Ishikawa (cell line): Measurements from ENCODE around the gene AP5S1.

Experiments
- CEBPB ChIP-seq: IDR thresholded peaks from 2 replicates; pipeline ENCODE4 v1.6.1; 2012
- CREB1 ChIP-seq: IDR thresholded peaks from 2 replicates; pipeline ENCODE4 v1.6.1; 2012; ENCODE audit warnings: low read depth
- EGR1 ChIP-seq: IDR thresholded peaks from 2 replicates; pipeline ENCODE4 v1.6.1; 2012
- EP300 ChIP-seq: IDR thresholded peaks from 2 replicates; pipeline ENCODE4 v1.6.1; 2012; ENCODE audit warnings: borderline replicate concordance
- FOXM1 ChIP-seq: IDR thresholded peaks from 2 replicates; pipeline ENCODE4 v1.6.1; 2012; ENCODE audit warnings: low read depth, borderline replicate concordance
- NFIC ChIP-seq: IDR thresholded peaks from 2 replicates; pipeline ENCODE4 v1.6.1; 2012
- RAD21 ChIP-seq: IDR thresholded peaks from 2 replicates; pipeline ENCODE4 v1.6.1; 2012; ENCODE audit warnings: low read depth
- REST ChIP-seq: IDR thresholded peaks from 2 replicates; pipeline ENCODE4 v1.6.1; 2012; ENCODE audit warnings: low read depth, mild to moderate bottlenecking
- TAF1 ChIP-seq: IDR thresholded peaks from 2 replicates; pipeline ENCODE4 v1.6.1; 2012; ENCODE audit warnings: low read depth, mild to moderate bottlenecking
- TCF12 ChIP-seq: IDR thresholded peaks from 2 replicates; pipeline ENCODE4 v1.6.1; 2012; ENCODE audit warnings: low read depth
- TEAD4 ChIP-seq: IDR thresholded peaks from 2 replicates; pipeline ENCODE4 v1.6.1; 2012
- YY1 ChIP-seq: IDR thresholded peaks from 2 replicates; pipeline ENCODE4 v1.6.1; 2012; ENCODE audit warnings: low read depth
- ZBTB7A ChIP-seq: IDR thresholded peaks from 2 replicates; pipeline ENCODE4 v1.6.1; 2012; ENCODE audit warnings: low read depth
- TF ChIP-seq, protein P1 (sequence below): IDR thresholded peaks from 2 replicates; pipeline ENCODE4 v1.6.1; 2012
- TF ChIP-seq, protein P2 (sequence below): IDR thresholded peaks from 2 replicates; pipeline ENCODE4 v1.6.1; 2012

Gene AP5S1

DNA sequence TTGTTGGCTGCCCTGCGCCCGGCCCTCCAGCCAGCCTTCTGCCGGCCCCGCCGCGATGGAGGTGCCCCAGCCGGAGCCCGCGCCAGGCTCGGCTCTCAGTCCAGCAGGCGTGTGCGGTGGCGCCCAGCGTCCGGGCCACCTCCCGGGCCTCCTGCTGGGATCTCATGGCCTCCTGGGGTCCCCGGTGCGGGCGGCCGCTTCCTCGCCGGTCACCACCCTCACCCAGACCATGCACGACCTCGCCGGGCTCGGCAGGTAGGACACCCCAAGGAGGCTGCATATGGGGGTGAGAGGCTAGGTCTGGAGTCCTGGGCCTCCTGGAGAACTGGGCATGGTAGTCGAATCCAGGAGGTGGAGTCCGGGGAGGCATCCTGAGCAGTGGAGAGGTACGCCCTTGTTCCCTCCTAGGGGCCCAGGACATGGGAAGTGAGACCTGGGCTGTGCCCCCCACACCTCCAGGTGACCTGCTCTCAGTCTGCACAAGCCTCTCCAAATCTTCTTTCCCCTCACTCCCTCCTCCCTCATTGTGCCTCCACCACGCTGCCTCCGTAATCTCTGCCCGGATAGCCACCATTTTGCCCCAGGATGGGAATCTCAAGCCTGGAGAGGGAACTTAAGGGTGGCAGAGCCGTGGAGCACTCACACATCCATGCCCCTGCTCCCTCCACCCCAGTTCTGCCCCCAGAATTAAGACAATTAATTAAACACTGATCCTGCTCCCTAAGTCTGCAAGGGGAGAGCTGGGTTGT lies 23.7 kb upstream of the AP5S1 start:
- TF ChIP-seq REST, result no peak
- no peak for TF ChIP-seq ZBTB7A
- TF ChIP-seq NFIC, result no peak
- TF ChIP-seq CREB1, result no peak
- peak; percentile 31; the same call in 1 of the 2 replicates for TF ChIP-seq TAF1
- no peak for TF ChIP-seq FOXM1
- no peak for TF ChIP-seq RAD21
- no peak for TF ChIP-seq TCF12
- no peak for TF ChIP-seq EGR1
- TF ChIP-seq, protein P1, sequence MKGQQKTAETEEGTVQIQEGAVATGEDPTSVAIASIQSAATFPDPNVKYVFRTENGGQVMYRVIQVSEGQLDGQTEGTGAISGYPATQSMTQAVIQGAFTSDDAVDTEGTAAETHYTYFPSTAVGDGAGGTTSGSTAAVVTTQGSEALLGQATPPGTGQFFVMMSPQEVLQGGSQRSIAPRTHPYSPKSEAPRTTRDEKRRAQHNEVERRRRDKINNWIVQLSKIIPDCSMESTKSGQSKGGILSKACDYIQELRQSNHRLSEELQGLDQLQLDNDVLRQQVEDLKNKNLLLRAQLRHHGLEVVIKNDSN, result no peak
- TF ChIP-seq YY1, result no peak
- TF ChIP-seq TEAD4, result no peak
- TF ChIP-seq CEBPB, result no peak
- 0 out of 2 replicates have a peak, but pooled peaks have one; percentile 20 for TF ChIP-seq EP300
- TF ChIP-seq, protein P2, sequence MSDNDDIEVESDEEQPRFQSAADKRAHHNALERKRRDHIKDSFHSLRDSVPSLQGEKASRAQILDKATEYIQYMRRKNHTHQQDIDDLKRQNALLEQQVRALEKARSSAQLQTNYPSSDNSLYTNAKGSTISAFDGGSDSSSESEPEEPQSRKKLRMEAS, result no peak

- TF ChIP-seq FOXM1, result no peak
- TF ChIP-seq TAF1, result no peak
- TF ChIP-seq EGR1, result no peak
- TF ChIP-seq TEAD4, result no peak
- no peak for TF ChIP-seq YY1
- no peak for TF ChIP-seq ZBTB7A
- TF ChIP-seq, protein P1, result no peak
- TF ChIP-seq CEBPB, result no peak
- TF ChIP-seq, protein P2, result no peak
- no peak for TF ChIP-seq RAD21
- no peak for TF ChIP-seq CREB1
Measured at GRCh38 chr20:3797226-3797545, 23.2 kb upstream of the AP5S1 start.

DNA sequence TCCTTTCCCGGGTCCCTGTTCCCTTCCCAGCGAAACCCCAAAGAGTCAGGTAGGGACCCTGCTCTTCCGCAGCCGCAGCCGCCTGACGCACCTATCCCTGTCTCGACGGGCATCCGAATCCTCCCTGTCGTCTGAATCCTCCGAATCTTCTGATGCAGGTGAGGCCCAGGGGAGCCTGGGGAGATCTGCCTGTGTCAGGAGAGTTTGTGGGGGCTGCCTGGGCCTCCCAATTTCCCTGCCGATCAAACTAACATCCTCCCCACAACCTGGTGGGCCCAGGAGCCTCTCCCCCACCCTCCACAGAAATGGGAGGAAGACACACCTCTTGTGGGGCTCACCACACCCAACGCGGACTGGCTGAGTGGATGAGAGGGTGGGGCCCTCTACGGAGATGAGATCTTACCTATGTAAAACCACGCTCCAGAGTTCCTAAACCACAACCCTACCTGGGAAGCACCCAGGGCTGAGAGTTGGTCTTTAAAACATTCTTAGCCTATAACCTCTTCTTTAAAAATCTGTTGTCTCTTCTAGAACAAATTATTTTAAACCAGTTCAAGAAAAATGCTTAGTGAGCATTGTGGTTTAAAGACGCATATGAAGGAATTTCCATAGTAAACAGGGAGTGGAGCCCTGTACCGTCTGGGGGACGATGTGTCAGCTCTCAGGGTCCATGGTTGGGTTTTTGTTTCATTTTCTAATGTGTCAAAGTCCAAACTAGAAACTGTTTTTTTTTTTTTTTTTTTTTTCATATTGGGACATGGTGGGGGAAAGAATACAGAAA lies 22.6 kb upstream of the AP5S1 start:
- no peak for TF ChIP-seq REST
- no peak for TF ChIP-seq NFIC

DNA sequence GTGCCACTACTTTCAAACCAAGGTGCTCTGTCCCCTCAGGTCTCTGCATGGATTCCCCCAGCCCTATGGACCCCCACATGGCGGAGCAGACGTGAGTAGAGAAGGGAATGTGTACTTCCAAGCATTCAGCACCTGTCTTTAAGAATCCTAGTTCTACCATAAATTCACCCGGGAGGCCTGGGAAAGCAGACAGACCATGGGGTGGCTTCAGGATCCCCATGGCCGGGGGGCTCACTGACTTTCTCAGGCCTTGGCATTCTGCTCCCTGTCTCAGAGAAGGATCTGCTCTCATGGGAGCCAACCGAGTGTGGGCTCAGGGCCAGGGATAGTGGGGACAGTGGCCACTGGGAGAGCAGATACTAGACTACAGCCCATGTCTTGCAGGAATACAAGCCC lies 22.0 kb upstream of the AP5S1 start:
- TF ChIP-seq FOXM1, result no peak
- TF ChIP-seq YY1, result no peak
- TF ChIP-seq TEAD4, result no peak

GRCh38 chr20:3798908-3799248 lies 21.5 kb upstream of the AP5S1 start:
- TF ChIP-seq CEBPB (no peak), REST (no peak), FOXM1 (no peak), YY1 (no peak), RAD21 (no peak), TCF12 (no peak), CREB1 (no peak), EP300 (no peak), NFIC (no peak), TEAD4 (no peak), TAF1 (no peak), ZBTB7A (no peak), EGR1 (no peak)
- TF ChIP-seq, protein P2, result no peak
- TF ChIP-seq, protein P1, result no peak
